HG02938 (cell line): ENCODE measurements around the gene SESN1.

Experiments used
- ATAC-seq: cut with Tn5 transposase; IDR thresholded peaks from one replicate; pipeline ENCODE4 v1.9.1; 2021; ENCODE audit warnings: mild to moderate bottlenecking, moderate library complexity; ENCODE audit not compliant: unreplicated experiment

SESN1 gene

GRCh38 chr6:108941859-108942258 is 152.8 kb downstream of the SESN1 start:
- no peak for ATAC-seq

- ATAC-seq, result no peak
Observed at GRCh38 chr6:108941281-108941680, 153.4 kb downstream of the SESN1 start.

DNA sequence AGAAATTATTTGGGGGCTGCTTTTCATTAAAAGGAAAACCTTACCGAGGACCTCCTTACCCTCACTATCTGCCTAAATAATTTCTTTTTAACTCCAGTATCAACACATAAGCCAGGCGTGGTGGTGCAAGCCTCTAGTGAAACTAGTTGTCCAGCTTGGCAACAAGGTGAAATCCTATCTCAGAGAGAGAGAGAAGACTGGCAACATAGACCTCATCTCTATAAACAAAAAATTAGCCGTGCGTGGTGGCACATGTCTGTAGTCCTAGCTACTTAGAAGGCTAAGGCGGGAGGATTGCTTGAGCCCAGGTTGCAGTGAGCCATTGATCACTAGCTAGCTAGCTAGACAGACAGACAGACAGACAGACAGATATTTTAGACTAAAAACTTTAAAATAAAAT is 153.9 kb downstream of the SESN1 start:
- ATAC-seq, result no peak

DNA sequence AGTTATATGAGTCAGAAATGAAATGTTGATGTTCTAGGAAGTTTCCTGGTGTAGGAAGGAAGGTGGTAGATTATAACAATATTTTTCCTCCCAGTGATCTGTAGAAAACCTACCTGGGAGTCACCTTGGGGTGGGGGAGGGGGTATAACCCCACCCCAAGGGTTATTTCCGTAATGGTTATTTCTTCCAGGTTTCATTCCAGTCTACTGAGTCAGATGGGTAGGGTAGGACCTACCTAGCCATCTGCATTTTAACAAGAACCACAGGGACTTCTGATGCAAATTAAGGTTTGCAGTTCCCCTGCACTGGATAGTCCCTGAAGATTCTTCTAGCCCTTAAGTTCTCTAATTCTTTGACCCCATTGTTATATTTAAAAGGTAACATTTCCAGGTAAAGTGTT is 157.5 kb downstream of the SESN1 start:
- no peak for ATAC-seq
